B cell (primary cell): ENCODE results near the gene GALNT10. TPM values are rescaled to one million over a fixed set of nuclear protein-coding genes. Genes with fewer than 3 reads are reported as not detected.

ENCODE experiments used
- ATAC-seq: fragments of 200-7000 bp; cut with Tn5 transposase; one replicate; pipeline ENCODE4 v1.10.0; 2021; ENCODE audit warnings: low read depth, mild to moderate bottlenecking, moderate number of reproducible peaks, moderate library complexity
- CTCF ChIA-PET: fragments of 350-600 bp; sonication (Branson Sonifier 250); formaldehyde crosslinking; loops from one replicate; lab custom pipeline; 2021; ENCODE audit warnings: antibody characterized with exemption, inconsistent platforms; lab: Charles Lee
- POLR2A ChIA-PET: fragments of 350-600 bp; sonication (Branson Sonifier 250); formaldehyde crosslinking; loops from one replicate; lab custom pipeline; 2021; ENCODE audit warnings: antibody characterized with exemption; lab: Charles Lee
- DNase-seq: peaks from one replicate; pipeline ENCODE4 v3.0.0; 2013
- H2AFZ ChIP-seq: 2 replicates; pipeline ENCODE4 v1.6.1; 2012; ENCODE audit warnings: mild to moderate bottlenecking, low read depth, low read length; ENCODE audit not compliant: insufficient read depth, poor library complexity, severe bottlenecking
- H3K27ac ChIP-seq, 2 donors: 1 replicate in 1 of 2; 2 replicates in 1 of 2; pipeline ENCODE4 v1.5.1; 2012 to 2013; ENCODE audit warnings: low read length in 2 of 2, mild to moderate bottlenecking in 2 of 2, moderate library complexity in 1 of 2
- H3K27me3 ChIP-seq, 4 experiments: fragments of 200-600 bp in 1 of 4; sonication (generic) in 1 of 4; replicated peaks in 1 of 4; 1 replicate in 2 of 4; 2 replicates in 2 of 4; pipeline versions ENCODE4 v1.6.1 to v1.7.0; 2013 to 2016; ENCODE audit warnings: low read length in 3 of 4, mild to moderate bottlenecking in 2 of 4, mixed read lengths in 1 of 4, moderate library complexity in 1 of 4; ENCODE audit not compliant: insufficient read depth in 4 of 4, control insufficient read depth in 3 of 4; ENCODE audit errors: control extremely low read depth in 1 of 4
- H3K36me3 ChIP-seq, 2 experiments: replicated peaks in 1 of 2; 1 replicate in 1 of 2; 2 replicates in 1 of 2; pipeline versions ENCODE4 v1.6.1 to v1.7.1; 2013; ENCODE audit warnings: low read length in 1 of 2; ENCODE audit not compliant: insufficient read depth in 2 of 2, control insufficient read depth in 1 of 2; ENCODE audit errors: control extremely low read depth in 1 of 2, extremely low read depth in 1 of 2
- H3K4me1 ChIP-seq, 2 donors: fragments of 200-600 bp in 1 of 2; sonication (generic) in 1 of 2; 1 replicate in 1 of 2; 2 replicates in 1 of 2; pipeline versions ENCODE4 v1.5.1 to v1.6.1; 2013 to 2017; ENCODE audit warnings: low read length in 2 of 2; ENCODE audit not compliant: control insufficient read depth in 2 of 2, insufficient read depth in 2 of 2
- H3K4me2 ChIP-seq: replicated peaks from 2 replicates; pipeline ENCODE3; 2012; ENCODE audit warnings: mild to moderate bottlenecking, low read depth, low read length; ENCODE audit not compliant: poor library complexity, severe bottlenecking
- H3K4me3 ChIP-seq, 5 experiments: fragments of 200-600 bp in 1 of 5; sonication (generic) in 1 of 5; 1 replicate in 3 of 5; 2 replicates in 2 of 5; pipeline versions ENCODE4 v1.5.1 to v1.7.0; 2011 to 2016; ENCODE audit warnings: low read length in 4 of 5, mild to moderate bottlenecking in 4 of 5, low read depth in 2 of 5, control low read depth in 1 of 5, moderate library complexity in 1 of 5; ENCODE audit not compliant: insufficient read depth in 1 of 5; ENCODE audit errors: control extremely low read depth in 1 of 5, extremely low read depth in 1 of 5
- H3K79me2 ChIP-seq: fragments of 200-600 bp; sonication (generic); one replicate; pipeline ENCODE4 v1.6.0; 2016; ENCODE audit warnings: low read length; ENCODE audit not compliant: control insufficient read depth, insufficient read depth
- H3K9ac ChIP-seq: fragments of 200-600 bp; sonication (generic); 2 replicates; pipeline ENCODE4 v1.6.1; 2017; ENCODE audit warnings: mild to moderate bottlenecking, low read length, moderate library complexity
- H3K9me3 ChIP-seq, 3 donors: one replicate each; pipeline versions ENCODE4 v1.6.1 to v1.7.1; 2013; ENCODE audit warnings: low read length in 2 of 3; ENCODE audit not compliant: control insufficient read depth in 2 of 3, insufficient read depth in 1 of 3; ENCODE audit errors: control extremely low read depth in 1 of 3
- H4K20me1 ChIP-seq: 2 replicates; pipeline ENCODE4 v1.6.0; 2012; ENCODE audit warnings: mild to moderate bottlenecking, low read length; ENCODE audit not compliant: insufficient read depth, control insufficient read depth, poor library complexity, severe bottlenecking
- H3K27ac Mint-ChIP-seq: one replicate; pipeline ENCODE4 v1.8.0; 2021; ENCODE audit warnings: mixed read lengths
- H3K27me3 Mint-ChIP-seq: one replicate; pipeline ENCODE4 v1.8.0; 2021; ENCODE audit warnings: mixed read lengths
- H3K4me1 Mint-ChIP-seq: one replicate; pipeline ENCODE4 v1.8.0; 2021; ENCODE audit warnings: mixed read lengths
- H3K4me3 Mint-ChIP-seq: one replicate; pipeline ENCODE4 v1.8.0; 2021; ENCODE audit warnings: mixed read lengths
- H3K9me3 Mint-ChIP-seq: one replicate; pipeline ENCODE4 v1.8.0; 2022; ENCODE audit warnings: mixed read lengths; ENCODE audit not compliant: insufficient read depth
- CTCF ChIP-seq: fragments of 200-600 bp; IDR thresholded peaks from one replicate; pipeline ENCODE4 v1.8.0; 2022; ENCODE audit warnings: antibody characterized with exemption, mild to moderate bottlenecking
- EZH2 ChIP-seq: IDR thresholded peaks from 2 replicates; pipeline ENCODE4 v1.6.1; 2012; ENCODE audit warnings: borderline replicate concordance, low read depth, mild to moderate bottlenecking, moderate library complexity, low read length; ENCODE audit not compliant: insufficient read depth, poor library complexity, severe bottlenecking
- WGBS: methylation state at CpG from one replicate; pipeline ENCODE4 v1.1.5; 2013; ENCODE audit warnings: missing lambda C conversion rate; ENCODE audit not compliant: insufficient coverage; 5-methylcytosine and 5-hydroxymethylcytosine counted together
- intact Hi-C: fragments of 100-400 bp; cut with micrococcal nuclease; formaldehyde crosslinking; loops from one replicate; pipeline ENCODE4 v1.10.0; 2022
- polyA plus RNA-seq: library from polyadenylated mRNA; depleted of rRNA; stranded (reverse); fragments of >200 nt; gene quantifications from 2 replicates; pipeline ENCODE4 v1.2.3, GENCODE V29; 2012
- total RNA-seq, 2 donors: library from RNA; stranded (reverse); fragments of 120-200 nt in 1 of 2; gene quantifications; 1 replicate in 1 of 2; 2 replicates in 1 of 2; pipeline versions ENCODE4 v1.2.3 to v1.2.4, GENCODE V29; 2013 to 2022

GALNT10 gene
- total and polyA plus RNA-seq, 2 donors (not counting 1 experiment from before 2014, with no cell fraction given) = 27.7 to 42.8 TPM

- H3K4me2 ChIP-seq = no peak overlapping the region
- Mint-ChIP-seq H3K27ac (no peak overlapping the region), H3K4me3 (no peak overlapping the region), H3K27me3 (no peaks in the 10 kb centered on the region), H3K9me3 (no peaks in the 10 kb centered on the region), H3K4me1 (no peaks in the 10 kb centered on the region)
- peaks cover 6 to 28% of the 10 kb centered on the region in 2 experiments for H3K36me3 ChIP-seq
- TF ChIP-seq EZH2 = no peak
- TF ChIP-seq CTCF = no peak
- 92% methylated on average over 1 of the region's 1 CpG for WGBS
- H3K4me1 ChIP-seq = no peaks in the 10 kb centered on the region
- H3K9me3 ChIP-seq = no peaks in the 10 kb centered on the region
- no peak overlapping the region for H3K27ac ChIP-seq
- H3K79me2 ChIP-seq = no peaks in the 10 kb centered on the region
- H3K4me3 ChIP-seq = no peak overlapping the region
- H2AFZ ChIP-seq = no peak overlapping the region
- no peak overlapping the region for H3K9ac ChIP-seq
- intact Hi-C loops = no loop called here
- H3K27me3 ChIP-seq = no peaks in the 10 kb centered on the region
- POLR2A ChIA-PET = no interaction called here
- ATAC-seq = no peak
- CTCF ChIA-PET = no interaction called here
- no peaks in the 10 kb centered on the region for H4K20me1 ChIP-seq
- no peak for DNase-seq
These were observed 176.6 kb downstream of the GALNT10 start for GRCh38 chr5:154367101-154367500.

- H2AFZ ChIP-seq = no peak overlapping the region
- H3K27ac ChIP-seq = no peak overlapping the region
- no peaks in the 10 kb centered on the region for H3K27me3 ChIP-seq
- POLR2A ChIA-PET = no interaction called here
- no peak overlapping the region for H3K4me3 ChIP-seq
- H3K36me3 ChIP-seq = peaks cover 6 to 27% of the 10 kb centered on the region in 2 experiments
- H4K20me1 ChIP-seq = no peaks in the 10 kb centered on the region
- no peaks in the 10 kb centered on the region for H3K9me3 ChIP-seq
- H3K4me2 ChIP-seq = no peak overlapping the region
- Mint-ChIP-seq H3K4me3 (no peak overlapping the region), H3K27me3 (no peaks in the 10 kb centered on the region), H3K4me1 (no peaks in the 10 kb centered on the region), H3K27ac (no peak overlapping the region), H3K9me3 (no peaks in the 10 kb centered on the region)
- TF ChIP-seq CTCF (no peak), EZH2 (no peak)
- CTCF ChIA-PET = no interaction called here
- 100% methylated on average over 4 of the region's 6 CpGs for WGBS
- H3K9ac ChIP-seq = no peak overlapping the region
- intact Hi-C loops = no loop called here
- no peaks in the 10 kb centered on the region for H3K4me1 ChIP-seq
- DNase-seq (no peak), ATAC-seq (no peak)
- H3K79me2 ChIP-seq = no peaks in the 10 kb centered on the region
These were observed 177.7 kb downstream of the GALNT10 start for GRCh38 chr5:154368041-154368800.
